Hematopoietic multipotent progenitor cell (in vitro differentiated cells): Measurements from ENCODE around the gene IL17REL. TPM values are rescaled to one million over a fixed set of nuclear protein-coding genes. Genes with fewer than 3 reads are reported as not detected.

Experiments used
- DNase-seq, 3 donors: peaks; one replicate each; pipeline ENCODE4 v3.0.0-alpha.2; 2011 to 2015; ENCODE audit warnings: low read depth in 2 of 3, low spot score in 2 of 3
- total RNA-seq: library from RNA; depleted of rRNA; stranded (reverse); fragments of >200 nt; gene quantifications from one replicate; pipeline ENCODE4 v1.2.3, GENCODE V29; 2012

Gene IL17REL
- total RNA-seq, 1 donor: under 0.01 TPM

GRCh38 chr22:49970528-49971231 is 41.9 kb downstream of the IL17REL start:
- DNase-seq: peak; percentile 87 to 99 (median 99)

- DNase-seq: no peak
Observed at GRCh38 chr22:49969751-49970527, 42.6 kb downstream of the IL17REL start.

GRCh38 chr22:49968831-49969661 is 43.5 kb downstream of the IL17REL start:
- DNase-seq: no peak

GRCh38 chr22:49968313-49968830 is 44.2 kb downstream of the IL17REL start:
- DNase-seq: no peak

GRCh38 chr22:49967706-49968208 is 44.8 kb downstream of the IL17REL start:
- DNase-seq: no peak

GRCh38 chr22:49966774-49967705 is 45.5 kb downstream of the IL17REL start:
- DNase-seq: peak in 1 of 3 donors; percentile 60

GRCh38 chr22:49966041-49966773 is 46.4 kb downstream of the IL17REL start:
- no peak for DNase-seq

- no peak for DNase-seq
Observed at GRCh38 chr22:49965091-49966040, 47.2 kb downstream of the IL17REL start.

- no peak for DNase-seq
Observed at GRCh38 chr22:49964136-49965090, 48.2 kb downstream of the IL17REL start.

- no peak for DNase-seq
Observed at GRCh38 chr22:49963647-49964026, 48.9 kb downstream of the IL17REL start.

GRCh38 chr22:49962751-49963646 is 49.6 kb downstream of the IL17REL start:
- no peak for DNase-seq

GRCh38 chr22:49962012-49962750 is 50.4 kb downstream of the IL17REL start:
- peak; percentile 71 to 88 (median 85) for DNase-seq

- DNase-seq: no peak
Observed at GRCh38 chr22:49961601-49962011, 51.0 kb downstream of the IL17REL start.

GRCh38 chr22:49961005-49961600 is 51.5 kb downstream of the IL17REL start:
- DNase-seq: no peak
